OCI-LY1 (cell line): Measurements from ENCODE around the gene SLC17A9.

Experiments used
- H2AFZ ChIP-seq: fragments of 200-600 bp; sonication (generic), shearing (Covaris generic); 2 replicates; pipeline ENCODE4 v1.6.0; 2014; ENCODE audit warnings: antibody characterized with exemption, mild to moderate bottlenecking, low read length
- H3F3A ChIP-seq: fragments of 200-600 bp; sonication (generic), shearing (Covaris generic); 2 replicates; pipeline ENCODE4 v1.6.0; 2014; ENCODE audit warnings: mild to moderate bottlenecking, antibody characterized with exemption, low read length, moderate library complexity; ENCODE audit not compliant: insufficient read depth
- H3K27ac ChIP-seq: fragments of 200-600 bp; sonication (generic); 2 replicates; pipeline ENCODE4 v1.5.1; 2014; ENCODE audit warnings: low read length, mixed run types, mild to moderate bottlenecking, low read depth; ENCODE audit not compliant: poor library complexity, severe bottlenecking
- H3K27me3 ChIP-seq: fragments of 200-600 bp; sonication (generic); 2 replicates; pipeline ENCODE4 v1.6.0; 2014; ENCODE audit warnings: antibody characterized with exemption, mild to moderate bottlenecking, low read length, moderate library complexity; ENCODE audit not compliant: insufficient read depth
- H3K36me3 ChIP-seq: fragments of 200-600 bp; sonication (generic); 2 replicates; pipeline ENCODE4 v1.6.1; 2014; ENCODE audit warnings: mild to moderate bottlenecking, antibody characterized with exemption, low read length, moderate library complexity, mixed read lengths; ENCODE audit not compliant: insufficient read depth
- H3K4me1 ChIP-seq: fragments of 200-600 bp; sonication (generic); 2 replicates; pipeline ENCODE4 v1.5.1; 2014; ENCODE audit warnings: mild to moderate bottlenecking, low read length, moderate library complexity; ENCODE audit not compliant: insufficient read depth, severe bottlenecking
- H3K4me2 ChIP-seq: fragments of 200-600 bp; sonication (generic), shearing (Covaris generic); 2 replicates; pipeline ENCODE4 v1.6.1; 2014; ENCODE audit warnings: low read length
- H3K4me3 ChIP-seq: fragments of 200-600 bp; sonication (generic); 2 replicates; pipeline ENCODE4 v1.5.1; 2014; ENCODE audit warnings: low read length, low read depth, mild to moderate bottlenecking, mixed read lengths; ENCODE audit not compliant: poor library complexity, severe bottlenecking
- H3K79me2 ChIP-seq: fragments of 200-600 bp; shearing (Covaris generic); 2 replicates; pipeline ENCODE4 v1.6.1; 2016; ENCODE audit warnings: mixed run types, low read length, mixed read lengths; ENCODE audit not compliant: insufficient read depth
- H3K9ac ChIP-seq: fragments of 200-600 bp; sonication (generic), shearing (Covaris generic); 2 replicates; pipeline ENCODE4 v1.6.1; 2014; ENCODE audit warnings: mild to moderate bottlenecking, low read length, mixed read lengths
- H3K9me2 ChIP-seq: fragments of 200-600 bp; sonication (generic), shearing (Covaris generic); 2 replicates; pipeline ENCODE4 v1.6.1; 2014; ENCODE audit warnings: low read depth, mild to moderate bottlenecking, low read length, mixed read lengths
- H3K9me3 ChIP-seq: fragments of 200-600 bp; shearing (Covaris generic); 2 replicates; pipeline ENCODE4 v1.6.1; 2014; ENCODE audit warnings: low read length, mixed read lengths
- H4K20me1 ChIP-seq: fragments of 200-600 bp; sonication (generic), shearing (Covaris generic); 2 replicates; pipeline ENCODE4 v1.6.0; 2016; ENCODE audit warnings: mild to moderate bottlenecking, low read length; ENCODE audit not compliant: insufficient read depth
- EZH2 ChIP-seq: fragments of 200-600 bp; sonication (generic), shearing (Covaris generic); IDR thresholded peaks from 2 replicates; pipeline ENCODE4 v1.8.0; 2017; ENCODE audit warnings: borderline replicate concordance, mixed run types, mild to moderate bottlenecking, antibody characterized with exemption, low read length, moderate library complexity, mixed read lengths
- TF ChIP-seq, protein P1 (sequence below): fragments of 200-600 bp; sonication (generic), shearing (Covaris generic); IDR thresholded peaks from 2 replicates; pipeline ENCODE4 v1.5.1; 2017; ENCODE audit warnings: mild to moderate bottlenecking, antibody characterized with exemption, low read length, moderate library complexity, mixed read lengths

The SLC17A9 gene

GRCh38 chr20:63005862-63006539 is 53.5 kb downstream of the SLC17A9 start:
- Histone ChIP-seq H3K27me3 (peaks cover 1% of the 10 kb centered on the region; the same call in 1 of the 2 replicates), H3K4me3 (no peak overlapping the region), H3K79me2 (no peaks in the 10 kb centered on the region), H3K9ac (no peak overlapping the region), H3K36me3 (no peaks in the 10 kb centered on the region), H4K20me1 (no peaks in the 10 kb centered on the region), H3K9me2 (no peaks in the 10 kb centered on the region), H3K4me2 (no peak overlapping the region), H3K4me1 (peaks cover 19% of the 10 kb centered on the region), H3F3A (no peaks in the 10 kb centered on the region), H3K27ac (no peak overlapping the region), H2AFZ (no peak overlapping the region), H3K9me3 (no peaks in the 10 kb centered on the region)
- TF ChIP-seq EZH2 = no peak
- TF ChIP-seq, protein P1, sequence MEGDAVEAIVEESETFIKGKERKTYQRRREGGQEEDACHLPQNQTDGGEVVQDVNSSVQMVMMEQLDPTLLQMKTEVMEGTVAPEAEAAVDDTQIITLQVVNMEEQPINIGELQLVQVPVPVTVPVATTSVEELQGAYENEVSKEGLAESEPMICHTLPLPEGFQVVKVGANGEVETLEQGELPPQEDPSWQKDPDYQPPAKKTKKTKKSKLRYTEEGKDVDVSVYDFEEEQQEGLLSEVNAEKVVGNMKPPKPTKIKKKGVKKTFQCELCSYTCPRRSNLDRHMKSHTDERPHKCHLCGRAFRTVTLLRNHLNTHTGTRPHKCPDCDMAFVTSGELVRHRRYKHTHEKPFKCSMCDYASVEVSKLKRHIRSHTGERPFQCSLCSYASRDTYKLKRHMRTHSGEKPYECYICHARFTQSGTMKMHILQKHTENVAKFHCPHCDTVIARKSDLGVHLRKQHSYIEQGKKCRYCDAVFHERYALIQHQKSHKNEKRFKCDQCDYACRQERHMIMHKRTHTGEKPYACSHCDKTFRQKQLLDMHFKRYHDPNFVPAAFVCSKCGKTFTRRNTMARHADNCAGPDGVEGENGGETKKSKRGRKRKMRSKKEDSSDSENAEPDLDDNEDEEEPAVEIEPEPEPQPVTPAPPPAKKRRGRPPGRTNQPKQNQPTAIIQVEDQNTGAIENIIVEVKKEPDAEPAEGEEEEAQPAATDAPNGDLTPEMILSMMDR = no peak

GRCh38 chr20:63006540-63007359 is 54.2 kb downstream of the SLC17A9 start, which contains the start of gene BHLHE23:
BHLHE23 (minus strand) TSS chr20:63006964; CDS start chr20:63006774, 190 bp downstream.
- Histone ChIP-seq H2AFZ (no peak within 1 kb of the TSS), H3K4me2 (no peak within 1 kb of the TSS), H3K9me3 (peaks cover 3% of the 10 kb centered on the region; the same call in 1 of the 2 replicates), H3F3A (no peaks in the 10 kb centered on the region), H4K20me1 (no peaks in the 10 kb centered on the region), H3K36me3 (no peaks in the 10 kb centered on the region), H3K79me2 (no peaks in the 10 kb centered on the region), H3K4me1 (peaks cover 21% of the 10 kb centered on the region), H3K9me2 (no peaks in the 10 kb centered on the region), H3K9ac (no peak within 1 kb of the TSS), H3K27ac (no peak within 1 kb of the TSS), H3K27me3 (peaks cover 8% of the 10 kb centered on the region; the same call in 1 of the 2 replicates), H3K4me3 (no peak within 1 kb of the TSS)
- TF ChIP-seq EZH2 = no peak
- TF ChIP-seq, protein P1 = no peak

DNA sequence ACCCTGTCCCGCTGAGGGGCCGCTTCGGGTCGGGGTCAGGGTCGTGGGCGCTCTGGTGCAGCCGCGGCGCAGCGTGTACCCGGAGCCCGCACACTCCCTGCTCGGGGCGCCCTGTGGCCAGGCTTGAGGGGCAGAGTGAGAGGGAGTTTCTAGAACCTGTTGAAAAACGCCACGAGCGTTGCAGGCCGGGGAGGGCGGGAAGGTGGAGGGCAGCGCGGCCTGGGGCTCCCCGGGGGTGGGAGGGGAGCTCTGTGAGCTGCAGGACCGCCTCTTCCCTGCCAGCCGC is 54.8 kb downstream of the SLC17A9 start:
- TF ChIP-seq, protein P1 = no peak
- no peak for TF ChIP-seq EZH2
- no peaks in the 10 kb centered on the region for H3K9me2 ChIP-seq
- no peaks in the 10 kb centered on the region for H3F3A ChIP-seq
- no peak overlapping the region for H3K27ac ChIP-seq
- H3K9ac ChIP-seq = no peak overlapping the region
- H3K4me1 ChIP-seq = peaks cover 21% of the 10 kb centered on the region
- no peaks in the 10 kb centered on the region for H3K79me2 ChIP-seq
- H3K27me3 ChIP-seq = peaks cover 10% of the 10 kb centered on the region; the same call in 1 of the 2 replicates
- no peaks in the 10 kb centered on the region for H4K20me1 ChIP-seq
- no peak overlapping the region for H3K4me2 ChIP-seq
- no peak overlapping the region for H3K4me3 ChIP-seq
- H3K36me3 ChIP-seq = no peaks in the 10 kb centered on the region
- peaks cover 4% of the 10 kb centered on the region; the same call in 1 of the 2 replicates for H3K9me3 ChIP-seq
- H2AFZ ChIP-seq = no peak overlapping the region
